Measurements from ENCODE around the gene PSMB10. TPM values are rescaled to one million over a fixed set of nuclear protein-coding genes. Genes with fewer than 3 reads are reported as not detected.

The PSMB10 gene
- total RNA-seq, 1 experiment from 2014 or later = 26.9 TPM

- intact Hi-C loops (cut with micrococcal nuclease; ENCODE audit: unreplicated experiment) = loop anchor here (10.0 kb wide), 1 partner anchor 406 kb away; the partner anchor contains the start of gene RIPOR1
- DNase-seq = no peak
- ChIA-PET POLR2A (no interaction called here), CTCF (interaction anchor here (0.9 to 1.9 kb wide), 2 partner anchors 48 to 114 kb away, joined by 3 to 11 read pairs; no protein-coding TSS in a partner anchor)
- H3K36me3 ChIP-seq (ENCODE audit: control insufficient read depth, insufficient read depth, low read length) = peaks cover 8% of the 10 kb centered on the region
- H3K4me3 ChIP-seq (ENCODE audit: low read depth, low read length) = no peak overlapping the region
- H3K9me3 ChIP-seq = no peaks in the 10 kb centered on the region
- peaks cover 45% of the 10 kb centered on the region for H3K36me3 Mint-ChIP-seq (ENCODE audit: insufficient read depth, unreplicated experiment)
- H3K4me1 Mint-ChIP-seq (ENCODE audit: low read depth, unreplicated experiment) = peaks cover 17% of the 10 kb centered on the region
- H3K27ac Mint-ChIP-seq (ENCODE audit: unreplicated experiment) = no peak overlapping the region
- no TSS peak for BruUV-seq (replicated peaks)
- H3K27me3 Mint-ChIP-seq (ENCODE audit: insufficient read depth, unreplicated experiment) = no peaks in the 10 kb centered on the region
- no peak overlapping the region for H3K4me3 Mint-ChIP-seq (ENCODE audit: unreplicated experiment)
- no peaks in the 10 kb centered on the region for H3K9me3 Mint-ChIP-seq (ENCODE audit: unreplicated experiment)
- TF ChIP-seq, protein P1, sequence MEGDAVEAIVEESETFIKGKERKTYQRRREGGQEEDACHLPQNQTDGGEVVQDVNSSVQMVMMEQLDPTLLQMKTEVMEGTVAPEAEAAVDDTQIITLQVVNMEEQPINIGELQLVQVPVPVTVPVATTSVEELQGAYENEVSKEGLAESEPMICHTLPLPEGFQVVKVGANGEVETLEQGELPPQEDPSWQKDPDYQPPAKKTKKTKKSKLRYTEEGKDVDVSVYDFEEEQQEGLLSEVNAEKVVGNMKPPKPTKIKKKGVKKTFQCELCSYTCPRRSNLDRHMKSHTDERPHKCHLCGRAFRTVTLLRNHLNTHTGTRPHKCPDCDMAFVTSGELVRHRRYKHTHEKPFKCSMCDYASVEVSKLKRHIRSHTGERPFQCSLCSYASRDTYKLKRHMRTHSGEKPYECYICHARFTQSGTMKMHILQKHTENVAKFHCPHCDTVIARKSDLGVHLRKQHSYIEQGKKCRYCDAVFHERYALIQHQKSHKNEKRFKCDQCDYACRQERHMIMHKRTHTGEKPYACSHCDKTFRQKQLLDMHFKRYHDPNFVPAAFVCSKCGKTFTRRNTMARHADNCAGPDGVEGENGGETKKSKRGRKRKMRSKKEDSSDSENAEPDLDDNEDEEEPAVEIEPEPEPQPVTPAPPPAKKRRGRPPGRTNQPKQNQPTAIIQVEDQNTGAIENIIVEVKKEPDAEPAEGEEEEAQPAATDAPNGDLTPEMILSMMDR (IDR thresholded peaks at IDR 0.05; ENCODE audit: insufficient read depth in 1 of 2, low read depth in 1 of 2, low read length in 1 of 2, severe bottlenecking in 1 of 2, unreplicated experiment in 1 of 2) = no peak
- H3K4me1 ChIP-seq = peaks cover 11% of the 10 kb centered on the region
- no peaks in the 10 kb centered on the region for H3K27me3 ChIP-seq (replicated peaks; ENCODE audit: control insufficient read depth, insufficient read depth, low read length)
Measured at GRCh38 chr16:67930678-67931211, 5.9 kb downstream of the PSMB10 start.

DNA sequence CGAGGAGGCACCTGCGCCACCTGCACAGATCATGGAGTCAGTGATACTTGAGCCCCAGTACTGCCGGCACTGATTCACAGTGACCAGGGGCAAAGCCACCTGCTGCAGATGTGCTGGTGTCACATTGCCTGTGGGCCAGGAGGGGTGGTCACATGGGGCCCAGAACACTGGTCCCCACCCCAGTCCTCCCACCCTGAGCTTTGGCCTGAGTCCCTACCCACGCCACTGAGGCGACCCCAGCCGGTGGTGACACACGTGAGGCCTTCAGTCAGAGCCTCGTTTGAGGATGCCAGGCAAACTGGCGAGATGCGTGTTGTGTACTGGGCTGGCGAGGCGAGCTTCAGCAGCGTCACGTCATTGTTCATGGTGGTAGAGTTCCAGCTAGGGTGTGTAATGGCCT lies 6.5 kb downstream of the PSMB10 start:
- intact Hi-C loops (cut with micrococcal nuclease; ENCODE audit: unreplicated experiment) = loop anchor here (10.0 kb wide), 1 partner anchor 405 kb away; the partner anchor contains the start of gene RIPOR1

DNA sequence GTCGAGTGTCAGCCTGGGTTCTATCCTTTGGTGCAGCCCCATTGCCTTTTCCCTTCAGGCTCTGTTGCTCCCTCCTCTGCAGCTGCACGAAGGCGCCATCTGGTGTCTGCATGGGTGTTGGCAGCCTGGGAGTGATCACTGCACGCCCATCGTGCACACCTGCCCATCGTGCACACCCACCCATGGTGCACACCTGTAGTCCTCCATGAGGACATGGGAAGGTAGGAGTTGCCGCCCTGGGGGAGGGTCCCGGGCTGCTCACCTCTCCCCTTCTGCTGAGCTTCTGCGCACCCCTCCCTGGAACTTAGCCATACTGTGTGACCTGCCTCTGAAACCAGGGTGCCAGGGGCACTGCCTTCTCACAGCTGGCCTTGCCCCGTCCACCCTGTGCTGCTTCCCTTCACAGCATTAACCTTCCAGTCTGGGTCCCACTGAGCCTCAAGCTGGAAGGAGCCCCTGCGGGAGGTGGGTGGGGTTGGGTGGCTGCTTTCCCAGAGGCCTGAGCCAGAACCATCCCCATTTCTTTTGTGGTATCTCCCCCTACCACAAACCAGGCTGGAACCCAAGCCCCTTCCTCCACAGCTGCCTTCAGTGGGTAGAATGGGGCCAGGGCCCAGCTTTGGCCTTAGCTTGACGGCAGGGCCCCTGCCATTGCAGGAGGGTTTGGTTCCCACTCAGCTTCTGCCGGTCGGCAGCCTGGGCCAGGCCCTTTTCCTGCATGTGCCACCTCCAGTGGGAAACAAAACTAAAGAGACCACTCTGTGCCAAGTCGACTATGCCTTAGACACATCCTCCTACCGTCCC lies 7.9 kb downstream of the PSMB10 start:
- Mint-ChIP-seq H3K9me3 (ENCODE audit: unreplicated experiment) (no peaks in the 10 kb centered on the region), H3K27me3 (ENCODE audit: insufficient read depth, unreplicated experiment) (no peaks in the 10 kb centered on the region), H3K36me3 (ENCODE audit: insufficient read depth, unreplicated experiment) (peaks cover 29% of the 10 kb centered on the region), H3K4me3 (ENCODE audit: unreplicated experiment) (no peak overlapping the region), H3K4me1 (ENCODE audit: low read depth, unreplicated experiment) (peaks cover 1% of the 10 kb centered on the region), H3K27ac (ENCODE audit: unreplicated experiment) (no peak overlapping the region)
- intact Hi-C loops (cut with micrococcal nuclease; ENCODE audit: unreplicated experiment) = loop anchor here (1.0 kb wide), 3 partner anchors 45 to 256 kb away; no protein-coding TSS in a partner anchor
- TF ChIP-seq, protein P1 (IDR thresholded peaks at IDR 0.05; ENCODE audit: insufficient read depth in 1 of 2, low read depth in 1 of 2, low read length in 1 of 2, severe bottlenecking in 1 of 2, unreplicated experiment in 1 of 2) = peak; percentile 82 to 98
- Histone ChIP-seq H3K4me1 (peaks cover under 1% of the 10 kb centered on the region; the same call in 1 of the 2 replicates), H3K4me3 (ENCODE audit: low read depth, low read length) (no peak overlapping the region), H3K9me3 (no peaks in the 10 kb centered on the region), H3K27me3 (replicated peaks; ENCODE audit: control insufficient read depth, insufficient read depth, low read length) (no peaks in the 10 kb centered on the region), H3K36me3 (ENCODE audit: control insufficient read depth, insufficient read depth, low read length) (peaks cover 8% of the 10 kb centered on the region)
- DNase-seq = peak; percentile 85 to 88
- ChIA-PET CTCF (interaction anchor here (0.8 to 2.3 kb wide), 3 partner anchors 13 to 112 kb away, joined by 3 to 9 read pairs (median 3); no protein-coding TSS in a partner anchor), POLR2A (no interaction called here)
- TSS peak; percentile 14 for BruUV-seq (replicated peaks)

More for the DNA sequence above, 6.5 kb downstream of the PSMB10 start:
- no peak for DNase-seq
- Histone ChIP-seq H3K9me3 (no peaks in the 10 kb centered on the region), H3K4me1 (peaks cover 11% of the 10 kb centered on the region), H3K4me3 (ENCODE audit: low read depth, low read length) (no peak overlapping the region), H3K27me3 (replicated peaks; ENCODE audit: control insufficient read depth, insufficient read depth, low read length) (no peaks in the 10 kb centered on the region), H3K36me3 (ENCODE audit: control insufficient read depth, insufficient read depth, low read length) (peaks cover 8% of the 10 kb centered on the region)
- Mint-ChIP-seq H3K27me3 (ENCODE audit: insufficient read depth, unreplicated experiment) (no peaks in the 10 kb centered on the region), H3K9me3 (ENCODE audit: unreplicated experiment) (no peaks in the 10 kb centered on the region), H3K4me3 (ENCODE audit: unreplicated experiment) (no peak overlapping the region), H3K27ac (ENCODE audit: unreplicated experiment) (no peak overlapping the region), H3K4me1 (ENCODE audit: low read depth, unreplicated experiment) (peaks cover 16% of the 10 kb centered on the region), H3K36me3 (ENCODE audit: insufficient read depth, unreplicated experiment) (peaks cover 40% of the 10 kb centered on the region)
- ChIA-PET POLR2A (no interaction called here), CTCF (interaction anchor here (0.9 to 2.3 kb wide), 3 partner anchors 47 to 114 kb away, joined by 3 to 11 read pairs (median 9); no protein-coding TSS in a partner anchor)
- BruUV-seq (replicated peaks) = no TSS peak
- TF ChIP-seq, protein P1 (IDR thresholded peaks at IDR 0.05; ENCODE audit: insufficient read depth in 1 of 2, low read depth in 1 of 2, low read length in 1 of 2, severe bottlenecking in 1 of 2, unreplicated experiment in 1 of 2) = no peak

Measured in Caco-2 (cell line).